Smooth muscle cell (in vitro differentiated cells): ENCODE measurements around the gene FLOT1. TPM values are rescaled to one million over a fixed set of nuclear protein-coding genes. Genes with fewer than 3 reads are reported as not detected.
A peak's percentile ranks its signal among the peaks of the same experiment; 100 is the strongest.

Source experiments
- DNase-seq: peaks from one replicate; lab custom pipeline; 2025; ENCODE audit not compliant: unreplicated experiment; lab: John Stamatoyannopoulos, UW
- H2AFZ ChIP-seq: fragments of 200-600 bp; sonication (generic); 2 replicates; pipeline ENCODE4 v1.6.0; 2016; ENCODE audit warnings: antibody characterized with exemption, low read depth, mild to moderate bottlenecking
- H3F3A ChIP-seq: fragments of 200-600 bp; sonication (generic); 2 replicates; pipeline ENCODE4 v1.6.0; 2017; ENCODE audit warnings: antibody characterized with exemption, low read depth
- H3K27ac ChIP-seq: fragments of 200-600 bp; sonication (generic); 2 replicates; pipeline ENCODE4 v1.5.1; 2016; ENCODE audit warnings: low read depth, mild to moderate bottlenecking
- H3K27me3 ChIP-seq: fragments of 200-600 bp; sonication (generic); 2 replicates; pipeline ENCODE4 v1.6.1; 2016; ENCODE audit warnings: low read depth, mild to moderate bottlenecking
- H3K36me3 ChIP-seq: fragments of 200-600 bp; sonication (generic); 2 replicates; pipeline ENCODE4 v1.5.1; 2016; ENCODE audit warnings: low read depth
- H3K4me1 ChIP-seq: fragments of 200-600 bp; sonication (generic); 2 replicates; pipeline ENCODE4 v1.5.1; 2016; ENCODE audit warnings: low read depth
- H3K4me2 ChIP-seq: fragments of 200-600 bp; sonication (generic); 2 replicates; pipeline ENCODE4 v1.6.0; 2016; ENCODE audit warnings: mild to moderate bottlenecking
- H3K4me3 ChIP-seq: fragments of 200-600 bp; sonication (generic); 2 replicates; pipeline ENCODE4 v1.5.1; 2016; ENCODE audit warnings: mild to moderate bottlenecking
- H3K79me2 ChIP-seq: fragments of 200-600 bp; sonication (generic); 2 replicates; pipeline ENCODE4 v1.6.0; 2016; ENCODE audit warnings: low read depth, mild to moderate bottlenecking
- H3K9ac ChIP-seq: fragments of 200-600 bp; sonication (generic); 2 replicates; pipeline ENCODE4 v1.6.0; 2016; ENCODE audit warnings: low read depth
- H3K9me3 ChIP-seq: fragments of 200-600 bp; sonication (generic); replicated peaks from 2 replicates; pipeline ENCODE4 v1.5.1; 2016; ENCODE audit warnings: low read depth
- H4K20me1 ChIP-seq: fragments of 200-600 bp; sonication (generic); 2 replicates; pipeline ENCODE4 v1.6.0; 2016; ENCODE audit warnings: low read depth
- WGBS: methylation state at CpG from one replicate; pipeline ENCODE4 v1.1.7; 2016; ENCODE audit warnings: low lambda C conversion rate; 5-methylcytosine and 5-hydroxymethylcytosine counted together
- polyA plus RNA-seq: library from polyadenylated mRNA; unstranded; fragments of >200 nt; fragmentation: Nextera tagmentation; extraction: Ambion mirVana; gene quantifications from 2 replicates; pipeline ENCODE4 v1.2.1, GENCODE V29; 2016
- total RNA-seq: library from RNA; depleted of rRNA; stranded (reverse); fragments of >200 nt; gene quantifications from 2 replicates; pipeline ENCODE4 v1.2.3, GENCODE V29; 2014
- TF ChIP-seq, protein P1 (sequence below): fragments of 200-600 bp; sonication (generic); IDR thresholded peaks from 2 replicates; pipeline ENCODE4 v1.5.1; 2017; ENCODE audit warnings: borderline replicate concordance, mild to moderate bottlenecking, antibody characterized with exemption; ENCODE audit not compliant: insufficient read depth, poor library complexity, severe bottlenecking

Gene FLOT1
- total and polyA plus RNA-seq, 2 experiments from 2014 or later, result 87.6 to 117 TPM

DNA sequence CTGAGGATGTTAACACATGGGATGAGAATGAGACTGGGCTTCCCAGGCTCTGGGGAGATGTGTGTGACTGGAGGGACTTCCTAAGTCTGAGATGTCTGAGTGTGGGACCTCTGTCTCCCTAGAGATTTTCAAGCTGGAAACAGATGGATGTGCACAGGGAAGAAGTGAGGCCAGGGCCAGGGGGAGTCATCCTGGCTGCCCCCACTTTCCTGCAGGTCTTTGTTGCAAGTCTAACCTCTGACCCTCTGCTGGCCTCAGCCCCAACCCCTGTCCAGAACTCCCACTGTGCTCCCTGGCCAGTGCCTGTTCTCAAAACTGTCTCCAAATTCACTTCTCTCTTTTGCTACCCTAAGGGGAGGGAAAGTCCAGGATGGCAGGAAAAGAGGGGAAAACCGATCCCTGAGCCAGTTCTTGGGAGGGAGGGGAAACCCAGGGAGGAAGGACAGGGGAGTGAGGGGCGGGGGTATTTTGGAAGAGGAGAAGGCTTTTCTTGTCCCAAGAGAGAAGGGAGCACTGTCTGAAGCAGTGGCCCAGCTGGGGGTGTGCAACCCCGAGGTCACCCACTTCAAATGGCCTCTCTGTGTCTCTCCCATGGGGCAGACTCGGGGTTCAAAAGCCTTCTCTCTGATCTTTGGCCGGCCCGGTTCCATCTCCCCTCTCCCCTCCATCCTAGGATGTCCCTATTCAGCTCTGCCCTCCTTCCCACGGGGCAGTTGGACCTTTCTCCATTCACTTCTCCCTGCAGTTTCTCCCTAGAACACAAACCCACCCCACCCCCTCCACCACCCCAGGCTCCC is 59.1 kb downstream of the FLOT1 start:
- H3K4me1 ChIP-seq, result peaks cover 58% of the 10 kb centered on the region
- peak overlapping the region; percentile 78 for H3K4me3 ChIP-seq
- peaks cover 75% of the 10 kb centered on the region for H4K20me1 ChIP-seq
- H3K9me3 ChIP-seq, result no peaks in the 10 kb centered on the region
- 32% methylated on average over 6 of the region's 7 CpGs for WGBS
- H3K27ac ChIP-seq, result peak overlapping the region; percentile 92
- no peak overlapping the region for H2AFZ ChIP-seq
- peaks cover 41% of the 10 kb centered on the region for H3F3A ChIP-seq
- peak overlapping the region; percentile 91 for H3K9ac ChIP-seq
- TF ChIP-seq, protein P1, sequence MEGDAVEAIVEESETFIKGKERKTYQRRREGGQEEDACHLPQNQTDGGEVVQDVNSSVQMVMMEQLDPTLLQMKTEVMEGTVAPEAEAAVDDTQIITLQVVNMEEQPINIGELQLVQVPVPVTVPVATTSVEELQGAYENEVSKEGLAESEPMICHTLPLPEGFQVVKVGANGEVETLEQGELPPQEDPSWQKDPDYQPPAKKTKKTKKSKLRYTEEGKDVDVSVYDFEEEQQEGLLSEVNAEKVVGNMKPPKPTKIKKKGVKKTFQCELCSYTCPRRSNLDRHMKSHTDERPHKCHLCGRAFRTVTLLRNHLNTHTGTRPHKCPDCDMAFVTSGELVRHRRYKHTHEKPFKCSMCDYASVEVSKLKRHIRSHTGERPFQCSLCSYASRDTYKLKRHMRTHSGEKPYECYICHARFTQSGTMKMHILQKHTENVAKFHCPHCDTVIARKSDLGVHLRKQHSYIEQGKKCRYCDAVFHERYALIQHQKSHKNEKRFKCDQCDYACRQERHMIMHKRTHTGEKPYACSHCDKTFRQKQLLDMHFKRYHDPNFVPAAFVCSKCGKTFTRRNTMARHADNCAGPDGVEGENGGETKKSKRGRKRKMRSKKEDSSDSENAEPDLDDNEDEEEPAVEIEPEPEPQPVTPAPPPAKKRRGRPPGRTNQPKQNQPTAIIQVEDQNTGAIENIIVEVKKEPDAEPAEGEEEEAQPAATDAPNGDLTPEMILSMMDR, result no peak
- DNase-seq, result no peak
- peak overlapping the region; percentile 93 for H3K4me2 ChIP-seq
- no peaks in the 10 kb centered on the region for H3K36me3 ChIP-seq
- H3K27me3 ChIP-seq, result no peaks in the 10 kb centered on the region
- H3K79me2 ChIP-seq, result peaks cover 97% of the 10 kb centered on the region

DNA sequence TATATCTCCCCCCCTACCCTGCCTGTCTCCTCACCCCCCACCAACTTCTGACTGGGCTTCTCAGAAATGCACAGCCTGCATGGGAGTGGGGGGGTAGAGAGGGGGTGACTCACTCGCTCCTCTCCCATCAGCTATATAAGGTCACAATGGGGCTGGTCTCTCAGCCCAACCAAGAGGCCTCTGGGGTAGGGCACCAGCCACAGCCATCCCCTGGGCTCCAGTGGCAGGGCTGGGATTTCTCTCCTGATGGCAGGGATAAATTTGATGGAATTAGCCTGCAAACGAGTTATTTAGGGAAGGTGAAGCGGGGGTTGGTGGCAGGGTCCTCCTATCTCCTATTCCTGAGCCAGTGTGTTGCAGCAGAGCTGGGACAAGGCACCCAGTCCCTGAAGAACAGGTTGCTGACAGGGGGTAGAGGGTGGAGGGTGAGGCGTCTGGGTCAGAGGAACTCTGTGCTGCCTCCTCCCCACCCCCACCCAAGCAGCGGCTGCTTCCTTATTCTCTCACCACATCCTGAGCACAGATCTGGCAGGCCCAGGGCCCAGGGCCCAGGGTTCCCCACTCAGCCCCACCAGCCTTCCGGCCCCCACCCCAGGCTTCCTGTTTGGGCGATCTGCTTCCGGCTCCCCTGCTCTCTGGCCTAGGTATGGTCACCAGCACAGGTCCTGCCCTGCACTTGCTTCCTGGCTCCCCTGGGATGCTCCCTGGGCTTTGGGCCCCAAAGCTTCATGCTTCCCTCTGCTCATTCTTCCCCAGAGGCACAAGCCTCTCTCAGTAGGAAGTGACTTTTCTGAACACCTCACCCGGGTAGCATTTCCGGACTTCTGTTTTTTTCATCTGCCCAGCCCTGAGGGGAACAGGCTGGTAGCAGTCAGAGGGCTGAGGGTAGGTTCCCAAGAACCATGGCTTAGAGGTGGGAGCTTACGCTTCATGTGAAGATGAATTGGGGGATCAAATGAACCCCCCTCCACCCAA is 60.1 kb downstream of the FLOT1 start:
- Histone ChIP-seq H3K27me3 (no peaks in the 10 kb centered on the region), H3K4me2 (peak overlapping the region; percentile 93), H4K20me1 (peaks cover 84% of the 10 kb centered on the region), H2AFZ (no peak overlapping the region), H3K4me3 (peak overlapping the region; percentile 78), H3K9ac (peak overlapping the region; percentile 91), H3F3A (peaks cover 41% of the 10 kb centered on the region), H3K4me1 (peaks cover 51% of the 10 kb centered on the region), H3K27ac (peak overlapping the region; percentile 92), H3K79me2 (peaks cover 93% of the 10 kb centered on the region), H3K9me3 (no peaks in the 10 kb centered on the region), H3K36me3 (no peaks in the 10 kb centered on the region)
- TF ChIP-seq, protein P1, result no peak
- WGBS, result 9% methylated on average over 11 of the region's 11 CpGs
- peak; percentile 58 for DNase-seq

DNA sequence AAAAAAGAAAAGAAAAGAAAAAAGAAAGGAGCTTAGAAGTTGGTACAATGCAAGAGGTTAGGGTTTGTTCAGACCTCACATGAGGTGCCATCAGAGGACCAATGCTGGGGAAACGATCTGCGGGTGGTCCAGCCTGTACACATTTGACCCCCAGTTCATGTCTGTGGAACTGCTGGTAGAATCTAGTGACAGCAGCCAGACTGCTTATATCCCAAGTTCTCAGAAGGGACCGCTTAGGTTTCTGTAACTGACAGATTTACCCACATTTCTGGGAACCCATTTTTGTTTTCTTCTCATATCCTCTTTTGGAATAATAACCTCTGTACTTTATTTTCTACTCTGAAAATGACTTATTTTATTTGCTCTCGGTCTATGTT is 60.7 kb downstream of the FLOT1 start:
- Histone ChIP-seq H3K79me2 (peaks cover 87% of the 10 kb centered on the region), H3K4me1 (peaks cover 51% of the 10 kb centered on the region), H3K27me3 (no peaks in the 10 kb centered on the region), H3K9me3 (no peaks in the 10 kb centered on the region), H2AFZ (no peak overlapping the region), H4K20me1 (peaks cover 90% of the 10 kb centered on the region), H3F3A (peaks cover 44% of the 10 kb centered on the region), H3K4me3 (peak overlapping the region; percentile 78), H3K27ac (peak overlapping the region; percentile 92), H3K4me2 (peak overlapping the region; percentile 93), H3K36me3 (no peaks in the 10 kb centered on the region), H3K9ac (peak overlapping the region; percentile 57)
- TF ChIP-seq, protein P1, result no peak
- DNase-seq, result no peak
- 48% methylated on average over 4 of the region's 4 CpGs for WGBS
